PC-9 (cell line): ENCODE data around the gene CABYR.

Source experiments
- CTCF ChIP-seq: fragments of 200-600 bp; sonication (generic); conservative IDR thresholded peaks from 2 replicates; pipeline ENCODE4 v1.6.1; 2017; ENCODE audit warnings: mixed run types, antibody characterized with exemption, mild to moderate bottlenecking, moderate library complexity
- EZH2 ChIP-seq: fragments of 200-600 bp; sonication (generic); IDR thresholded peaks from 2 replicates; pipeline ENCODE4 v1.8.0; 2017; ENCODE audit warnings: antibody characterized with exemption, low read depth

- TF ChIP-seq CTCF (no peak), EZH2 (no peak)
Observed at GRCh38 chr18:24199372-24199962, 60.6 kb downstream of the CABYR start.
